GM18951 (cell line): ENCODE measurements around the gene AQP7.
"Not testable (repeated sequence)": the region's sequence is repeated elsewhere in the genome, so short reads cannot be mapped to it uniquely, and the experiment has no call there.

Experiments used
- POLR2A ChIP-seq: IDR thresholded peaks from 4 replicates; pipeline ENCODE4 v1.6.1; 2011; ENCODE audit warnings: mild to moderate bottlenecking; ENCODE audit not compliant: insufficient read length, insufficient read depth; ENCODE audit errors: extremely low read depth
- in situ Hi-C: fragments of 300-500 bp; cut with MboI; formaldehyde crosslinking; loops from one replicate; pipeline ENCODE4 v1.12.0; 2022; ENCODE audit warnings: low sequenced_read_pairs, mixed read lengths, inconsistent platforms; ENCODE audit not compliant: unreplicated experiment

Gene AQP7

DNA sequence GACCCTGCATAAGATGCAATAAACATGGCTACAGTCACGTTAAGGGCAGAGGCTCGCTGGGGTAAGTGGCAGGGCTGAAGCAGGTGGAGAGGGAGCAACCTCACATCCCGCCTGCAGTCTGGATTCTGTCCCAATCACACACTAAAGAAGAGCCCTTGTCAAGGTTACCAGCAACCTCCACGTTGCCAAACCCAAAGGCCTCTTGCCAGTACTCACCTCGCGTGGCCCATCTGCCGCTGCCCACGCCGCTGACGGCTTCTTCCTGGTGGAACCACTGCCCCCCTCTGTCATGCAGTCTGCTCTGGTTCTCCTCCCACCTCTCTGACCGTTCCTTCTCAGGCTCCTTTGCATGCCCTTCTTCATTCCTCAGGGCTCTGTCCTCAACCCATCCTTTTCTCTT is 8.8 kb downstream of the AQP7 start:
- in situ Hi-C loops: no loop called here
- no peak for TF ChIP-seq POLR2A

DNA sequence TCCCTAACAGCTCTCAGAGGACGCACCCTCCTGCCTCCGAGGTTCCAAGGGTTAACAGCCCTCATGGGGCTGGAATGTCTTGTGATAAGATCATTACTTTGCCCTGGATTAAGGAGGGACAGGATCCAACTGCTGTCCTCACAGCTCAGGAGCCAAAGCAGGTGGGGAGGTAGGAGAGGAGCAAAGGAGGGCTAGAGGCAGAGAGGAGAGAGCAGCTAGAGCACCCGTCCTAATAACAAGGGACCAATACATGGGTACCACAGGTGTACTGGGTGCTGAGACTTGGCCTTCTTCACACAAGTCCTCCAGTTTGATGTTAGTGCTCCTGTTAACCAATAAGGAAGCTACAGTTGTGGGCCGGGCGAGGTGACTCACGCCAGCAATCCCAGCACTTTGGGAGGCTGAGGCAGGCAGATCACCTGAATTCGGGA is 9.8 kb downstream of the AQP7 start:
- in situ Hi-C loops: not testable (repeated sequence)

DNA sequence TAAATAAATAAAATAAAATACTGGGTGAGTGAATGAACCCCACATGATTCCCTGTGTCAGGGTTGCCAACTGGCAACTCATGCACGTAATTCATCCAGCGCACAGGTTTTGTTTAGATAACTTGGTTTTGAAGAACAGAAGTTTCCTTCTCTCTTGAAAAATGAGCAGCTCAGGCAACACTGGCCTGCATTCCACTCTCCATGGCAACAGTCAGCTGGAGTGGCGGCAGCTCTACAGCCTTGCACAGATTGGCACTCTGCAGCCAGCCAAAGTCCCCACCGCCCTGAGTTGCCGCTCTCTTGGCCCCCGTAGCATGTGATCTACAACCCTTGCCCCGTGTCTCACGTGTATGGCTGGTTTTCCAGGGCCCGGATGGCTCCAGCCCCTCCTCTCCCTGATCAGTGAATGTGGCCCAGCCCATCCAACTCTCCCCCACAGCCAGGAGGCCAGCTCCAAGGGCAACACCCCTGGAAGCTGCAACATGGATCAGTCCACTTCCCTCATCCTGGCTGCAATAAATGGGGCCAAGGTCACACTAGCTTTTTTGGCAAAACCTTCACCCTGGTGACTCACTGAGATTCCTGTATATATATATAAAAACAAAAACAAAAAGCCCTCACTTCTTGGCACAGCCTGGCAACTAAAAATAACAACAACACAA is 11.1 kb downstream of the AQP7 start:
- in situ Hi-C loops: not testable (repeated sequence)

DNA sequence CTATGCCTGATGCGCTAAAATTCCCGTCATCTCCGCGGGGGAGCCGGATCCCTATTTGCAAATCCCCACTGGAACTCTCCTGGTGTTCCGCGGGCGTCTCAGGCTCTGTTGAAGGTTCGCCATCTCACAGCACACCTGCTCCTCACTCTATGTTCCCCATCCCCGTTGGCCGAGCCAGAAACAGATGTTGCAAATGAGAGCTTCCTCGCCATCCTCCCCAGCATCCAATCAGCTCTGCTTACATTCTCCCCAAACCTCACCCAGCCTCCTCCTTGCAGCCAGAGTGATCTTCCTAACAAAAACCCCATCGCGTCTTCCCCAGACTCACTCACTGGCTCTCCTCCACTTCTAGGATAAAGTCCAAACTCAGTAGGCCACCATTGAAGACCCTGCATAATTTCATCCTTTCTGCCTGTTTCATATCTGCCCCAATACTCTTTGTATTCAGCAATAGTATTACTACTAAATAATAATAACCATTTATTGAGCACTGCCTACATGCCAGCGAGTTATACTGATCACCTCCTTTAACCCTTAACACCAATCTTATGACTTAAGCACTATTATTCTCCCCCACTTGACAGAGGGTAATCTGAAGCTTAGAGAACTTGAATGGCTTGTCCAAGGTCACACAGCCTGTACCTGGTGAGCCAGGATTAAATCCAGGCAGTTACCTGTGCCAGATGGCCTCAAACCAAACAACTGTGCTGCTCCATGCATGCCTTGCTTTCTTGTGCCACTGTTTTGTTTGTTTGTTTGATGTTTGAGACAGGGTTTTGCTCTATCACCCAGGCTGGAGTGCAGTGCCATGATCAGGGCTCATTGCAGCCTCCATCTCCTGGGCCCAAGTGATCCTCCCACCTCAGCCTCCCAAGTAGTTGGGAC is 14.0 kb downstream of the AQP7 start:
- TF ChIP-seq POLR2A: no peak
- in situ Hi-C loops: no loop called here

DNA sequence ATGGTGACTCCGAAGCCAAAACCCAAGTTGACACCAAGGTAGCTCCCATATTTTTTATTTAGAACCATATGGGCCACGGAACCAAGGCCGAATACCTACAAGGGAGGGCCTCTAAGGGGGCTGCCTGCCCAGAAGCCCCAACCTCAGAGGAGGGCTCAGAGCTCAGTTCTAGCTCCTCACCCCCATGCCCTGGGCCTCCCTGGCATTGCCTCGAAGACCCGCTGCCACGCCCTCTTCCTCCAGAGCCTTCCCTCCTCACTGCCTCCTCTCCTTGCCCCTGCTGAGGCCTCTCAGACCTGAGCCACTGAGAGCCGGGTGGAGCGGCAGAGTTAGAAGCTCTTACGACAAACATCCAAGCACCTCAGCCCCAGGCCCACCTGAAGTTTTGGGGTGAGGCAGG is 15.4 kb downstream of the AQP7 start:
- in situ Hi-C loops: not testable (repeated sequence)

DNA sequence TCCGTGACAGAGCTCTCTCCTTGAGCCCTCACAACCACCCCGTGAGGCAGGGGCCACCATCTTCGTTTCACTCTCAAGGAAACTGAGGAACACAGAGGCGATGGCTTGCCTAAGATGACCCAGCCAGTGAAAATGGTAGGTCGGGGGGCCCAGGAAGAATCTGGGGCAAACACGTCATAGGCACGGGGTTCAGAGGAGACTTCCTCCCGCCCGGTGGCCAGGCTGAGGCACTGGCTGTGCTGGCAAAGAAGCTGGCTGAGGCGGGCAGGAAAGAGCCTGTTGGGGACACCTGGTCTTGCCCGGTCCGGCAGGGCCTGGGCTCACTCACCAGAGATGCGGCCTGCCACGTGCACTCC is 15.7 kb downstream of the AQP7 start:
- in situ Hi-C loops: not testable (repeated sequence)

DNA sequence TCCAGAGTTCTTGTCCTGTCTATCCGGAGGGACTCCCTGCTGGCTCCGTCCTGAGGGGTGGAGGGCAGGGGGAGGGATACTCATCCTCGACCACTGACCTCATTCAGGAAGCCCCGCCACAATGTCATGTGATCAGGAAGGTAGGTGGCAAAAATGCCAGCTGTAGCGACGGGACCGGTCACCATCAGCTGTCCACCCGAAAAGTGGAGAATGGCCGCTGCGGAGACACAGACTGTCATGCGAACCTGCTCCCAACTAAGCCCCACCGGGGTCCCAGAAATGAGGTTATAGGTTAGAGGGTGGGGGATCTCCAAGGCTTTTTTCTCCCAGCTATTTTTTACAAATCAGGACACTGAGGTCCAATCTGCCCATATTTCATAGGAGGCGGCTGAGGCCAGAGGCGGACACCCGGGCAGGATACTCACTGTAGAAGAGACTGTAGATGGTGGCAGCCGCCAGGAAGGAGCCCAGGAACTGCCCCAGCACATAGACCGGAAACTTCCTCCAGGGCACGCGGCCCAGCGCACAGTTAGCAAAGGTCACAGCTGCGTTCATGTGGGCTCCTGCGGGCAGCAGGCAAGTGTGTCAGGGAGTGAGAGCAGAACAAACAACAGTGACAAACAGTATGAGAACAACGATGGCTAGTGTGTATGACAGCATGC is 16.3 kb downstream of the AQP7 start:
- in situ Hi-C loops: not testable (repeated sequence)

DNA sequence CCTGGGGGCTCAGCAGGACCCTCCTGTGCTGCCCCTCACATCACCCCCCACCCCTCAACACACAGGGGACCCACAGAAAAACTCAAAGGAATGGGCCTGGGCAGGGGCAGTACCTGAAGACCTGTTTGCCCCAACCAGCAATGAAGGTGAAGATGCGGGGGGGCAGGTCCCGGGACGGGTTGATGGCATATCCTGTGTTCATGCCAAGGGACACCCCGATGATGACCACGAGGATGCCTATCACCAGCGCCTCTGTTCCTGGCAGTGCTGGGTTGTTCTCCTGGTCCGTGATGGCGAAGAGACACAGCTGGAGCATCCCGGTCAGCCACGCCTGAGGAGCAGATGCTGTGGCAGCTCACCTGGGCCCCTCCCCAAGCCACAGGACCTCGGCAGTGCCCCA is 16.8 kb downstream of the AQP7 start:
- in situ Hi-C loops: not testable (repeated sequence)

DNA sequence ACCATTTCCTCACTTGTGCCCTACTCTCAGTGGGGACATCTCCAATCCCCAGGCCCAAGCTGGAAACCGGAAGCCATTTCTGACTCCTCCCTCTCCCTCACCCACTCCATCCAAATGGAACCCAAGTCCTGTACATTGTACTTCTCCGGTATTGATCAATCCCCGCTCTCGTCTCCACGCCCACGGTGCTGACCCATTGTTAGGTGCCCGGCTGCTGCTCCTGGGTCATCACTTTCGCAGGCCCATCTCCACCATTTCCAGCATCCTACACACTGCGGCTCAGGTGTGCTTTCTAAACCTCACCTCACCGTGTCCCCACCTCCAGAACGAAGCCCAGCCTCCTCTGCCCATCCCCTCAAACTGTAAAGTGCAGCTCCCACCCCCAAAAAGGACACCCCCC is 19.0 kb downstream of the AQP7 start:
- in situ Hi-C loops: not testable (repeated sequence)

DNA sequence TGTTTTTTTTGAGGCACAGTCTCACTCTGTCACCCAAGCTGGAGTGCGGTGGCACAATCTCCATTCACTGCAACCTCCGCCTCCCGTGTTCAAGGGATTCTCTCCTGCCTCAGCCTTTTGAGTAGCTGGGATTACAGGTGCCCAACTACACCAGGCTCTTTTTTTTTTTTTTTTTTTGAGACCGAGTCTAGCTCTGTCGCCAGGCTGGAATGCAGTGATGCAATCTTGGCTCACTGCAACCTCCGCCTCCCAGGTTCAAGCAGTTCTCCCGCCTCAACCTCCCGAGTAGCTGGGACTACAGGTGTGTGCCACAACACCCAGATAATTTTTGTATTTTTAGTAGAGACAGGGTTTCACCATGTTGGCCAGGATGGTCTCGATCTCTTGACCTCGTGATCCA is 20.0 kb downstream of the AQP7 start:
- in situ Hi-C loops: not testable (repeated sequence)

DNA sequence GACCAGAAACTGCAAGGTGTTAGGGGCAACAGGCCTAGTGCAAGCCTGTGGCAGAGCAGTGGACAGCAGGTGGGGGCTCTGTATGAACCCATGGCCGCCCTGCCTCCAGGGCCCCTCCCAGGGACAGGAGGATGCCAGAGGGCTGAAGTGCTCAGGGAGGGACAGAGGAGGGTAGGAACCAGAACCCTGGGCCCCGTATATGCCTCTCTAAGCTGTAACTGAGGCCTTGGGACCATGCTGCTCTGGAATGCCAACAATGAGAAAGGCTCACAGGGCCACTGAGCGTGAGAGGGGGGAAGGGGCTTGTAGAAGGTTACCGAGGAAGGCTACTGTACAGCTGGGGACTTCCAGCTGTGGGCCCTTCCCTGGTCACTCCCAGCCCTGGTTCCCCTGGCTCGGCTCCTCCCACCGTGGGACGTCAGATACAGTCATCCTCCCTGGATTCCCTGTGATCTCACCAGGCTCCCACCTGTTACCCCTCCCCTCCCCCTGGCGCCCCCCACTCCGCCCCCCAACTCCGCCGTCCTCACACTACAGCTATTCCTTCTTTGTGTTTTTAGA is 21.1 kb downstream of the AQP7 start:
- in situ Hi-C loops: no loop called here
- TF ChIP-seq POLR2A: no peak

DNA sequence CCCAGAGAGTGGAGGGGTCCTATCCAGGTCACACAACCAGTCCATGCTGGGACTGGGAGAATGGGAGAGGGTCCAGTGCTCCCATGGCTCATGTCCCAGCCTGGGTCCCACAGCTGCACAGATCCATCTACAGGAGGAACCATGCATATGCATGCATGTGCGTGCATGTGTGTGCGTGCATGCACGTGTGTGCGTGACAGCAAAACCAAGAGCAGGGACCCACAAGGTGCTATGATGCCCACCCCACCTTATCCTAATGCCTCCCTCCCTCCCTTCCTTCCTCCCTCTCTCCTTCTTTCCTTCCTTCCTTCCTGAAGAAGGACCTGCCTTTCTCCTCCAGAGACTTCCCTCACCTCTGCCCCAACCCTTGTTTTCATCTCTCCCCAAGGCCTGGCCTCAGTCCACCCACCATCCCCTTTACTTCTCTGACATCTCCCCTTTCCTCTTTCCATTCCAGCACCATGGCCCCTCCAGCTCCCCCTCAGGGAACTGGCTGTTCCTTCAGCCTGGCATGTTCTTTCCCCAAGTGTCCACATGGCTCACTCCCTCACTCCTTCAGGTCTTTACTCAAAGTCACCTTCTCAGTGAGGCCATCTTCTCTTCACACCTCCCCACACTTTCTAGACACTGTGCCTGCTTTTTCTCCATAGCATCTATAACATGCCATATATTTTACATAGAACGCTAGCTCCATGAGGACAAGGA is 21.8 kb downstream of the AQP7 start:
- no peak for TF ChIP-seq POLR2A
- in situ Hi-C loops: no loop called here

DNA sequence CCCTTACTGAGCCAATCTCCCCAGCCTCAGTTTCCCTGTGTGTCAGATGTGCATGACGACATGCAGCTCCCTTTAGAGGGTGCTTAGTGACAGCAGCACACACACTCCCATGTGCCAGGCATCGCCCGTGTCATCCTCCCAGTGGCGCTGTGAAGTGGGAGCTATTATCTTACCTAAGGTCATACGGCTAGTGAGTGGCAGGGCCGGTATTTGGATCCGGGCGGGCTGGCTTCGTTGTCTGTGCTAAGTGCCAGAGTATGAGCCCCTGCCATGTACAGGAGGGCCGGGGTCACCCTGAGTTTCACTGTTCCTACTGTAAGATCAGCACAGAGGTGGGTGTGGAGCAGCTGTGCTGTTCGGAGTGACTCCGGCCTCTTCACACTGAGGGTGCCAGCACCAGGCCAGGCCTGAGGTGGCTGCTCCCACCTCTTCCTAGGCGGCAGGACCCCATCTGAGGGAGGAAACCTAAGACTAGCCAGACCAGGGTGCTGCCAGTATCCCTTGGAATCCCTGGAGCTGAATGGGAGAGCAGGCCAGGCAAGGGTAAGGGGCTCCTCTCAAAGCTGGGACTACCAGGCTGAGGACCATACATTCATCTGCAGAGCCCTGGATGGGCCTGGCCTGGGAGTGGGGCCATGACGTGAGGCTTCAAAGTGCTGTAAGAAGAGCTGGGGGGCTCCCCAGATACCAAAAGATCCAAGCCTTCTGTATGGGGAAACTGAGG is 22.5 kb downstream of the AQP7 start:
- in situ Hi-C loops: no loop called here
- TF ChIP-seq POLR2A: no peak
